Psoas muscle (tissue), 8 donors: ENCODE data around the gene VPS13D. TPM values are rescaled to one million over a fixed set of nuclear protein-coding genes. Genes with fewer than 3 reads are reported as not detected.

Source experiments
- ATAC-seq, 4 donors: fragments of 200-7000 bp; cut with Tn5 transposase; one replicate each; pipeline ENCODE4 v1.9.1; 2020; ENCODE audit warnings: moderate library complexity in 3 of 4, mild to moderate bottlenecking in 2 of 4
- DNase-seq, 2 donors: peaks; one replicate each; pipeline ENCODE4 v3.0.0-alpha.2; 2020
- H3K27ac ChIP-seq: fragments of 200-600 bp; one replicate; pipeline ENCODE4 v1.8.0; 2022
- H3K27me3 ChIP-seq, 3 donors: fragments of 200-600 bp in 1 of 3; one replicate each; pipeline versions ENCODE4 v1.6.1 to v1.8.0; 2013 to 2022; ENCODE audit warnings: low read length in 2 of 3, mild to moderate bottlenecking in 2 of 3, moderate library complexity in 1 of 3; ENCODE audit not compliant: insufficient read depth in 3 of 3
- H3K36me3 ChIP-seq, 2 donors: fragments of 200-600 bp in 1 of 2; one replicate each; pipeline versions ENCODE4 v1.6.1 to v1.8.0; 2013 to 2022; ENCODE audit warnings: low read depth in 1 of 2, mild to moderate bottlenecking in 1 of 2, moderate library complexity in 1 of 2; ENCODE audit not compliant: insufficient read depth in 1 of 2
- H3K4me1 ChIP-seq: fragments of 200-600 bp; one replicate; pipeline ENCODE4 v1.8.0; 2022
- H3K4me3 ChIP-seq: fragments of 200-600 bp; one replicate; pipeline ENCODE4 v1.8.0; 2022; ENCODE audit warnings: mild to moderate bottlenecking
- H3K9me3 ChIP-seq: fragments of 200-600 bp; one replicate; pipeline ENCODE4 v1.8.0; 2022
- CTCF ChIP-seq: fragments of 200-600 bp; IDR thresholded peaks from one replicate; pipeline ENCODE4 v1.8.0; 2022; ENCODE audit warnings: antibody characterized with exemption
- WGBS, 3 donors: extraction: QIAGEN DNeasy Blood & Tissue Kit; methylation state at CpG; one replicate each; pipeline versions ENCODE4 v1.1.6 to v1.1.7; 2013; 5-methylcytosine and 5-hydroxymethylcytosine counted together
- intact Hi-C, 2 donors: fragments of 100-400 bp; cut with DNase I; formaldehyde crosslinking; loops; one replicate each; pipeline versions ENCODE4 v1.11.0 to v1.14.2; 2022
- polyA plus RNA-seq, 3 donors: library from polyadenylated mRNA; stranded (reverse); fragments of 200-250 nt; gene quantifications; one replicate each; pipeline ENCODE4 v1.2.3, GENCODE V29; 2013
- total RNA-seq, 4 donors: library from RNA; stranded (reverse); fragmentation: NEBNext Ultra II Directional in 2 of 4; extraction: Animal tissue kit (Norgen Biotek cat#: 25700) in 2 of 4; gene quantifications; one replicate each; pipeline versions ENCODE4 v1.2.1 to v1.2.4, GENCODE V29; 2021 to 2023
- donor health status: healthy with polysubstance abuse.
- donor health status: DM: no; HTN: no; CAD: no; lungs with moderate emphysema.
- donor health status: Bipolar disorder and iron deficiency.
- donor health status: healthy.
- donor health status: DM: yes; HTN: yes; CAD: no.
- donor health status: DM: no; HTN: no; CAD: no.
- donor health status: DM: no; HTN: no; CAD: no.
- donor health status: DM: yes; HTN: yes; CAD: no.

VPS13D gene
- total and polyA plus RNA-seq, 7 donors, result 19.9 to 69.1 (median 45.3) TPM

- intact Hi-C loops, result no loop called here
- no peak overlapping the region for H3K27ac ChIP-seq
- H3K36me3 ChIP-seq, result peaks cover 2 to 9% of the 10 kb centered on the region in 2 donors
- no peak overlapping the region for H3K4me3 ChIP-seq
- TF ChIP-seq CTCF, result no peak
- H3K4me1 ChIP-seq, result peaks cover 40% of the 10 kb centered on the region
- ATAC-seq, result no peak
- whole genome bisulfite sequencing, 3 donors, result 89 to 95% (median 90%) methylated on average over 4 of the region's 4 CpGs
- H3K9me3 ChIP-seq, result no peaks in the 10 kb centered on the region
- no peak for DNase-seq
- H3K27me3 ChIP-seq, result no peaks in the 10 kb centered on the region
These were observed 214.6 kb downstream of the VPS13D start for GRCh38 chr1:12444329-12444841.

DNA sequence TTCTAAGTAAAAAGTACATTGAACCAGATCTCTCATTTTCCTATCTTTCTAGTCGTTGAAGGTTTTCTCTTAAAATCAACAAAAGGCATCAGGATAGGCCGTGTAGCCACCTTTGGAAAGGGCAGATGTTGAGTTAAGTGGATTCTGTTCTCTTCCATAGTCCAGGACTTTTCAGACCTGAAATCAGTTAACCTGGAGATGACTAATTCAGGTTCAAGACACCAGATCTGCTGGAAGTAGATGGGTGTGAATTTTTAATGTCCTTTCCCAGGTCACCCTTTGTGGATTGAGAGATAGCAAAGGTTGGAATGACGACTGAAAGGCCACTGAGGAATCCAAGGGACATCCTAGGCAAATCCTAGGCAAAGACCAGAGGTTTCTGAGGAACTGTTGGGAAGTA, 215.4 kb downstream of the VPS13D start:
- no peak overlapping the region for H3K4me3 ChIP-seq
- intact Hi-C loops, result no loop called here
- ATAC-seq (no peak), DNase-seq (no peak)
- H3K36me3 ChIP-seq, result peaks cover 0 to 2% of the 10 kb centered on the region in 2 donors
- 88 to 90% (median 88%) methylated on average over 3 of the region's 3 CpGs for WGBS, 3 donors
- H3K9me3 ChIP-seq, result no peaks in the 10 kb centered on the region
- peaks cover 49% of the 10 kb centered on the region for H3K4me1 ChIP-seq
- no peak for TF ChIP-seq CTCF
- no peaks in the 10 kb centered on the region for H3K27me3 ChIP-seq
- H3K27ac ChIP-seq, result no peak overlapping the region

- peaks cover 62% of the 10 kb centered on the region for H3K4me1 ChIP-seq
- no peaks in the 10 kb centered on the region for H3K36me3 ChIP-seq
- H3K4me3 ChIP-seq, result no peak overlapping the region
- H3K9me3 ChIP-seq, result no peaks in the 10 kb centered on the region
- DNase-seq (no peak), ATAC-seq (no peak)
- no peaks in the 10 kb centered on the region for H3K27me3 ChIP-seq
- no peak for TF ChIP-seq CTCF
- H3K27ac ChIP-seq, result peak overlapping the region; percentile 85
- WGBS, 3 donors, result 59 to 85% (median 64%) methylated on average over 2 of the region's 2 CpGs
- intact Hi-C loops, result no loop called here
These were observed 216.8 kb downstream of the VPS13D start for GRCh38 chr1:12446593-12446992.

- WGBS, 3 donors, result 33 to 36% (median 35%) methylated on average over 3 of the region's 3 CpGs
- Histone ChIP-seq H3K4me3 (no peak overlapping the region), H3K27ac (peak overlapping the region; percentile 85), H3K4me1 (peaks cover 70% of the 10 kb centered on the region), H3K27me3 (no peaks in the 10 kb centered on the region), H3K9me3 (no peaks in the 10 kb centered on the region), H3K36me3 (no peaks in the 10 kb centered on the region)
- TF ChIP-seq CTCF, result no peak
- no peak for DNase-seq
- intact Hi-C loops, result no loop called here
- no peak for ATAC-seq
These were observed 217.5 kb downstream of the VPS13D start for GRCh38 chr1:12447307-12447706.

GRCh38 chr1:12447849-12448312, 218.1 kb downstream of the VPS13D start:
- no peak for ATAC-seq
- Histone ChIP-seq H3K27me3 (no peaks in the 10 kb centered on the region), H3K36me3 (no peaks in the 10 kb centered on the region), H3K4me1 (peaks cover 75% of the 10 kb centered on the region), H3K27ac (peak overlapping the region; percentile 85), H3K4me3 (no peak overlapping the region), H3K9me3 (no peaks in the 10 kb centered on the region)
- DNase-seq, result no peak
- intact Hi-C loops, result no loop called here
- WGBS, 3 donors, result 50 to 64% (median 53%) methylated on average over 7 of the region's 7 CpGs
- TF ChIP-seq CTCF, result no peak
